Vagina (tissue), 2 donors: Measurements from ENCODE around the gene ECD. TPM values are rescaled to one million over a fixed set of nuclear protein-coding genes. Genes with fewer than 3 reads are reported as not detected.

Experiments used
- DNase-seq, 2 donors: peaks; one replicate each; pipeline ENCODE4 v3.0.0-alpha.2; 2017; ENCODE audit errors: extremely low spot score in 2 of 2
- H3K27ac ChIP-seq: fragments of 200-600 bp; sonication (generic); one replicate; pipeline ENCODE4 v1.5.1; 2019
- H3K27me3 ChIP-seq: fragments of 200-600 bp; sonication (generic); one replicate; pipeline ENCODE4 v1.5.1; 2019
- H3K36me3 ChIP-seq, 2 donors: fragments of 200-600 bp; sonication (generic); one replicate each; pipeline ENCODE4 v1.5.1; 2017 to 2019
- H3K4me1 ChIP-seq: fragments of 200-600 bp; sonication (generic); one replicate; pipeline ENCODE4 v1.5.1; 2019
- H3K4me3 ChIP-seq, 2 donors: fragments of 200-600 bp; sonication (generic); 1 replicate in 1 of 2; 2 replicates in 1 of 2; pipeline ENCODE4 v1.5.1; 2016 to 2019
- H3K9me3 ChIP-seq: fragments of 200-600 bp; sonication (generic); one replicate; pipeline ENCODE4 v1.5.1; 2019
- POLR2A ChIP-seq, 2 donors: fragments of 450-650 bp; IDR thresholded peaks; one replicate each; pipeline ENCODE4 v1.6.1; 2017; ENCODE audit warnings: antibody characterized with exemption in 2 of 2, mild to moderate bottlenecking in 2 of 2, moderate library complexity in 2 of 2
- POLR2AphosphoS5 ChIP-seq, 2 donors: sonication (generic); formaldehyde crosslinking; IDR thresholded peaks; one replicate each; pipeline ENCODE4 v1.9.0; 2017; ENCODE audit warnings: antibody characterized with exemption in 2 of 2, mild to moderate bottlenecking in 2 of 2, low read depth in 1 of 2; ENCODE audit not compliant: insufficient read depth in 1 of 2
- intact Hi-C: fragments of 100-400 bp; cut with DNase I; formaldehyde crosslinking; loops from one replicate; pipeline ENCODE4 v1.15.1; 2023
- total RNA-seq: library from RNA; depleted of rRNA; stranded (reverse); fragments of >200 nt; gene quantifications from one replicate; pipeline ENCODE4 v1.2.3, GENCODE V29; 2016
- TF ChIP-seq, protein P1 (sequence below), 3 experiments: fragments of 450-650 bp in 2 of 3; fragments of 200-600 bp in 1 of 3; sonication (generic) in 1 of 3; IDR thresholded peaks; one replicate each; pipeline ENCODE4 v1.5.1; 2017 to 2019; ENCODE audit warnings: antibody characterized with exemption in 3 of 3, mild to moderate bottlenecking in 2 of 3, moderate library complexity in 2 of 3

The ECD gene
- total RNA-seq, 1 donor from 2014 or later = 26.5 TPM

DNA sequence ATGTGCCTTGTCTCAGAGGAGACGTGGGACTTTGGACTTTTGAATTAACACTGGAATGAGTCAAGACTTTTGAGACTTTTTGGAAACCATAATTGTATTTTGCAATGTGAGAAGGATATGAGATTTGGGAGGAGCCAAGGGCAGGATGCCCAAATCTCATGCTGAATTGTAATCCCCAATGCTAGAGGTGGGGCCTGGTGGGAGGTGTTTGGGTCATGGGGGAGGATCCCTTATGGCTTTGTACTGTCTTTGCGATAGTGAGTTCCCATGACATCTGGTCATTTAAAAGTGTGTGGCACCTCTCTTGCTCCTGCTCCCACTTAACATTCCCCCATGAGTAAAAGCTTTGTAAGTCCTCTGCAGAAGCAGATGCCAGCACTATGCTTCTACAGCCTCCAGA lies 40.1 kb upstream of the ECD start:
- H3K27me3 ChIP-seq = no peaks in the 10 kb centered on the region
- no peak overlapping the region for H3K4me3 ChIP-seq
- H3K9me3 ChIP-seq = no peaks in the 10 kb centered on the region
- H3K4me1 ChIP-seq = no peaks in the 10 kb centered on the region
- intact Hi-C loops = no loop called here
- DNase-seq = no peak
- TF ChIP-seq POLR2A (IDR thresholded peaks at IDR 0.05) (no peak), POLR2AphosphoS5 (IDR thresholded peaks at IDR 0.05; ENCODE audit: insufficient read depth in 1 of 2, low read depth in 1 of 2) (no peak)
- no peaks in the 10 kb centered on the region for H3K36me3 ChIP-seq
- H3K27ac ChIP-seq = no peak overlapping the region

DNA sequence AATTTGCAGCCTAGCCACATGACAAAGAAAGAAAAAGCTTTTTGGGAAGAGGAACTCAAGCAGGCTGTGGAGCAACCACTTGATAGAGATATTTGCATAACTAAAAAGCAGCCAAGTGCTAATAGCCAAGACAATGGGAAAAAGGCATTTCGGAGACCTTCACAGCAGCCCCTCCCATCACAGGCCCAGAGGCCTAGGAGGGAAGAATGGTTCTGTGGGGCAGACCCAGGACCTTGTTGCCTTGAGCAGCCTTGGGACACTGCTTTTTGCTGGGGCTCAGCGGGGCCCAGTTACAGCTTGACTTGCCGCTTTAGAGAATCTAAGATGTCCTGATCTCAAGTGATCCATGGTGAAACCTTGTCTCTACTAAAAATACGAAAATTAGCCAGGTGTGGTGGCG lies 38.6 kb upstream of the ECD start:
- no peaks in the 10 kb centered on the region for H3K27me3 ChIP-seq

DNA sequence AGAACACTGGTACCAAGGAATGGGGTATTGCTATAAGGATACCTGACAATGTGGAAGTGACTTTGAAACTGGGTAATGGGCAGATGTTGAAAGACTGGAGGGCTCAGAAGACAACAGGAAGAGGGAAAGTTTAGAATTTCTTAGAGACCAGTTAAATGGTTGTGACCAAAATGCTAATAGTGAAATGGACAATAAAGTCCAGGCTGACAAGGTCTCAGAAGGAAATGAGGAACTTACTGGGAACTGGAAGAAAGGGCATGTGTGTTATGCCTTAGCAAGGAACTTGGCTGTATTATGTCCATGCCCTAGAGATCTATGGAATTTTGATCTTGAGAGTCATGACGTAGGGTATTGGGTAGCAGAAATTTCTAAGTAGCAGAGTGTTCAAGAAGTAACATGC lies 38.1 kb upstream of the ECD start:
- H3K4me3 ChIP-seq = no peak overlapping the region
- DNase-seq = no peak
- no peaks in the 10 kb centered on the region for H3K9me3 ChIP-seq
- H3K4me1 ChIP-seq = no peaks in the 10 kb centered on the region
- TF ChIP-seq POLR2AphosphoS5 (IDR thresholded peaks at IDR 0.05; ENCODE audit: insufficient read depth in 1 of 2, low read depth in 1 of 2) = no peak
- no peak for TF ChIP-seq POLR2A (IDR thresholded peaks at IDR 0.05)
- TF ChIP-seq, protein P1, sequence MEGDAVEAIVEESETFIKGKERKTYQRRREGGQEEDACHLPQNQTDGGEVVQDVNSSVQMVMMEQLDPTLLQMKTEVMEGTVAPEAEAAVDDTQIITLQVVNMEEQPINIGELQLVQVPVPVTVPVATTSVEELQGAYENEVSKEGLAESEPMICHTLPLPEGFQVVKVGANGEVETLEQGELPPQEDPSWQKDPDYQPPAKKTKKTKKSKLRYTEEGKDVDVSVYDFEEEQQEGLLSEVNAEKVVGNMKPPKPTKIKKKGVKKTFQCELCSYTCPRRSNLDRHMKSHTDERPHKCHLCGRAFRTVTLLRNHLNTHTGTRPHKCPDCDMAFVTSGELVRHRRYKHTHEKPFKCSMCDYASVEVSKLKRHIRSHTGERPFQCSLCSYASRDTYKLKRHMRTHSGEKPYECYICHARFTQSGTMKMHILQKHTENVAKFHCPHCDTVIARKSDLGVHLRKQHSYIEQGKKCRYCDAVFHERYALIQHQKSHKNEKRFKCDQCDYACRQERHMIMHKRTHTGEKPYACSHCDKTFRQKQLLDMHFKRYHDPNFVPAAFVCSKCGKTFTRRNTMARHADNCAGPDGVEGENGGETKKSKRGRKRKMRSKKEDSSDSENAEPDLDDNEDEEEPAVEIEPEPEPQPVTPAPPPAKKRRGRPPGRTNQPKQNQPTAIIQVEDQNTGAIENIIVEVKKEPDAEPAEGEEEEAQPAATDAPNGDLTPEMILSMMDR (IDR thresholded peaks at IDR 0.05) = no peak
- intact Hi-C loops = no loop called here
- no peak overlapping the region for H3K27ac ChIP-seq
- H3K36me3 ChIP-seq = no peaks in the 10 kb centered on the region
- no peaks in the 10 kb centered on the region for H3K27me3 ChIP-seq

More for the DNA sequence above, 38.6 kb upstream of the ECD start:
- no peaks in the 10 kb centered on the region for H3K9me3 ChIP-seq
- intact Hi-C loops = no loop called here
- no peak overlapping the region for H3K27ac ChIP-seq
- TF ChIP-seq, protein P1 (IDR thresholded peaks at IDR 0.05) = no peak
- TF ChIP-seq POLR2AphosphoS5 (IDR thresholded peaks at IDR 0.05; ENCODE audit: insufficient read depth in 1 of 2, low read depth in 1 of 2) (no peak), POLR2A (IDR thresholded peaks at IDR 0.05) (no peak)
- DNase-seq = no peak
- H3K36me3 ChIP-seq = no peaks in the 10 kb centered on the region
- H3K4me3 ChIP-seq = no peak overlapping the region
- H3K4me1 ChIP-seq = no peaks in the 10 kb centered on the region

DNA sequence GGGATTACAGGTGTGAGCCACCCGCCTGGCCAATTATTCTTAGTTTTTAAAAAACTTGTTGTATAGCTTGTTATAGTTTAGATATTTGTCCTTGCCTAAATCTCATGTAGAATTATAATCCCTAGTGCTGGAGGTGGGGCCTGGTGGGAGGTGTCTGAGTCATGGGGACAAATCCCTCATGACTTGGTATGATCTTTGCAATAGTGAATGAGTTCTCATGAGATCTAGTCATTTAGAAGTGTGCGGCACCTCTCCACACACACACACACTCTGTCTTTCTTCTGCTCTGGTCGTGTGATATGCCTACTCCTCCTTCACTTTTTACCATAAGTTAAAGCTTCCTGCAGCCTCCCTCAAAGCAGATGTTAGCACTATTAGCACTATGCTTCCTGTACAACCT lies 37.3 kb upstream of the ECD start:
- Histone ChIP-seq H3K27ac (no peak overlapping the region), H3K27me3 (no peaks in the 10 kb centered on the region), H3K36me3 (no peaks in the 10 kb centered on the region), H3K4me1 (no peaks in the 10 kb centered on the region), H3K9me3 (no peaks in the 10 kb centered on the region), H3K4me3 (no peak overlapping the region)
- DNase-seq = no peak
- TF ChIP-seq POLR2AphosphoS5 (IDR thresholded peaks at IDR 0.05; ENCODE audit: insufficient read depth in 1 of 2, low read depth in 1 of 2) (no peak), POLR2A (IDR thresholded peaks at IDR 0.05) (no peak)
- TF ChIP-seq, protein P1 (IDR thresholded peaks at IDR 0.05) = no peak
- intact Hi-C loops = no loop called here

DNA sequence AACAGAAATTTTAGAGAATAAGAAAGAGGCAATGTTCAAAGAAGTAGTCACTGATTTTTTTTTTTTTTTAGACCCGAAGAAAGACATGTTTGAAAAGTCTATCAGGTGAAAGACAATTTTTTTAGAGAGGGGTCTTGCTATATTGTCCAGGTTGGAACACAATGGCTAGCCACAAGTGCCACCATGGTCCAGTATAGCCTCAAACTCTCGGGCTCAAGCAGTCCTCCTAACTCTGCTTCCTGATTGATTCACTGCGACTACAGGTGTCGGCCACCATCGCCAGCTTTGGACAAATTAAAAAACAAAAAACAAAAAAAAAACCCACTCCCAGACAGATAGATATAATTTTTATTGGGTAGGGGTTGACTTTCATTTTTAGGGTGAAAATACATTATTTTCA lies 22.4 kb upstream of the ECD start:
- Histone ChIP-seq H3K27me3 (no peaks in the 10 kb centered on the region), H3K9me3 (no peaks in the 10 kb centered on the region), H3K27ac (no peak overlapping the region), H3K36me3 (peaks cover 0 to 2% of the 10 kb centered on the region in 2 donors), H3K4me1 (no peaks in the 10 kb centered on the region), H3K4me3 (no peak overlapping the region)
- TF ChIP-seq, protein P1 (IDR thresholded peaks at IDR 0.05) = no peak
- TF ChIP-seq POLR2A (IDR thresholded peaks at IDR 0.05) (no peak), POLR2AphosphoS5 (IDR thresholded peaks at IDR 0.05; ENCODE audit: insufficient read depth in 1 of 2, low read depth in 1 of 2) (no peak)
- DNase-seq = no peak
- intact Hi-C loops = no loop called here
